Brain microvascular endothelial cell (primary cell): ENCODE results near the gene SLC39A2.

Experiments used
- DNase-seq: peaks from one replicate; pipeline ENCODE4 v3.0.0-alpha.2; 2020
- H3K27ac ChIP-seq: fragments of 250-450 bp; sonication (Bioruptor Pico); 2 replicates; pipeline ENCODE4 v1.5.1; 2020; ENCODE audit warnings: mild to moderate bottlenecking, moderate library complexity
- H3K27me3 ChIP-seq: fragments of 250-450 bp; sonication (Bioruptor Pico); replicated peaks from 2 replicates; pipeline ENCODE4 v1.5.1; 2020; ENCODE audit warnings: mild to moderate bottlenecking
- H3K36me3 ChIP-seq: fragments of 250-450 bp; sonication (Bioruptor Pico); replicated peaks from 2 replicates; pipeline ENCODE4 v1.5.1; 2020; ENCODE audit warnings: mild to moderate bottlenecking
- H3K4me3 ChIP-seq: 2 replicates; pipeline ENCODE4 v1.5.1; 2011; ENCODE audit warnings: low read depth, mild to moderate bottlenecking, control low read depth, low read length, moderate library complexity
- in situ Hi-C: cut with HindIII; loops from 2 replicates; pipeline ENCODE4 v1.10.0; 2017; ENCODE audit warnings: low sequenced_read_pairs, low pct_ligation_motif_present
- TF ChIP-seq, protein P1 (sequence below): IDR thresholded peaks from 2 replicates; pipeline ENCODE4 v1.5.1; 2011; ENCODE audit warnings: low read depth, mild to moderate bottlenecking, moderate library complexity, low read length, control low read depth, inconsistent platforms; ENCODE audit errors: missing control alignments

Gene SLC39A2

DNA sequence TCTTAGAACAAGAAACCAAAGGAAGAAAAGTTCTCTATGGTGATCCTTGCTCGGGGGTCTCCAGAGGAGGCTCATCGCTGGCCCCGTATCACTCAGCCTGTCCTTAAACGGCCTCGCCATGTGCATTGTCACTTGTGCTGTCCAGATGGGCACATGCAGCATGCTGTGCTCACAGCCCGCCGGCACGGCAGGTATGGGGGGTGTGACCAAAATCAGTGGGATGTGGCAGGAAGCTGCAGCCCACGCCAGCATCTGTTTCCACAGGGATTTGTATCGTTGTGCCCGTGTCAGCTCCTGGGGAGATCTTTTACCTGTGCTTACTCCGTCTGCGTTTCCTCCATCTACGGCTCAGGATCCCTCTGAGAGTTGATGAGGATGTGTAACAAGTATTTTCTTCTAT is 2.6 kb upstream of the SLC39A2 start:
- no peak overlapping the region for H3K4me3 ChIP-seq
- no peaks in the 10 kb centered on the region for H3K27me3 ChIP-seq
- TF ChIP-seq, protein P1, sequence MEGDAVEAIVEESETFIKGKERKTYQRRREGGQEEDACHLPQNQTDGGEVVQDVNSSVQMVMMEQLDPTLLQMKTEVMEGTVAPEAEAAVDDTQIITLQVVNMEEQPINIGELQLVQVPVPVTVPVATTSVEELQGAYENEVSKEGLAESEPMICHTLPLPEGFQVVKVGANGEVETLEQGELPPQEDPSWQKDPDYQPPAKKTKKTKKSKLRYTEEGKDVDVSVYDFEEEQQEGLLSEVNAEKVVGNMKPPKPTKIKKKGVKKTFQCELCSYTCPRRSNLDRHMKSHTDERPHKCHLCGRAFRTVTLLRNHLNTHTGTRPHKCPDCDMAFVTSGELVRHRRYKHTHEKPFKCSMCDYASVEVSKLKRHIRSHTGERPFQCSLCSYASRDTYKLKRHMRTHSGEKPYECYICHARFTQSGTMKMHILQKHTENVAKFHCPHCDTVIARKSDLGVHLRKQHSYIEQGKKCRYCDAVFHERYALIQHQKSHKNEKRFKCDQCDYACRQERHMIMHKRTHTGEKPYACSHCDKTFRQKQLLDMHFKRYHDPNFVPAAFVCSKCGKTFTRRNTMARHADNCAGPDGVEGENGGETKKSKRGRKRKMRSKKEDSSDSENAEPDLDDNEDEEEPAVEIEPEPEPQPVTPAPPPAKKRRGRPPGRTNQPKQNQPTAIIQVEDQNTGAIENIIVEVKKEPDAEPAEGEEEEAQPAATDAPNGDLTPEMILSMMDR = no peak
- in situ Hi-C loops = no loop called here
- peaks cover 32% of the 10 kb centered on the region for H3K36me3 ChIP-seq
- no peak overlapping the region for H3K27ac ChIP-seq
- no peak for DNase-seq

DNA sequence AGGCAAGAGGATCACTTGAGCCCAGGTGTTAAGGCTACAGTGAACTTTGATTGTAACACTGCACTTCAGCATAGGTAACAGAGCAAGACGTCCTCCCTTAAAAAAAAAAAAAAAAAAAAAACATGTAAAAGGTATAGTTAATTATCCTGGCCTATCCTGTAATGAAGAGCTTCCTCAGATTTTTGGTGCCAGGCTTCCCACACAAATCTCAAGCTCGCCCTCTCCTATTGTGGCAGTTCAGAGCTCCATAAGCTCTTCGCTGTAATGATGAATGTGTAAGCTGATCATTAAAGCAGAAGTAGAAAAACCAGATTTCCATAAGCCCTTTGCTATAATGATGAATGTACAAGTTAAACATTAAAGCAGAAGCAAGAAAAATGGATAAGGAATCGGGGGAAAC is 2.0 kb upstream of the SLC39A2 start:
- H3K4me3 ChIP-seq = no peak overlapping the region
- H3K27me3 ChIP-seq = no peaks in the 10 kb centered on the region
- in situ Hi-C loops = no loop called here
- no peak for DNase-seq
- H3K27ac ChIP-seq = no peak overlapping the region
- peaks cover 32% of the 10 kb centered on the region for H3K36me3 ChIP-seq
- TF ChIP-seq, protein P1 = no peak

DNA sequence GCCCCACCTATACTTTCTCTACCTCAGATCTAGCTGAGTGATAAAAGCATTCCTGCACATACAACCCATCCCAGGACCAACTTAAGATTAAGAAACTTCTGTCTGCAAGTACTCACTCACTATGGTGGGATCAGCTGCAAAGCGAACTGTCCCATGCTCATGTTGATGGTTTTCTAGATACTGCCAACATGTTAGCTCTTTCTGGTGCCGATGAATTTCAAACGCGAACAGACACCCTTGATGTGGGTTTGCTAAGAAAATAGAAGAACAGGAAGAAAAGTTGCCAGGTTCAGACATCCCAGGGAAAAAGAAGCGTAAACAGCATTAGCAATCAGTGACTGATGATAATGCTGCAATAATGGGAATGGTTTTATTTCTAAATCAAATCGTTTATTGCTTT is 1.5 kb upstream of the SLC39A2 start:
- DNase-seq = no peak
- Histone ChIP-seq H3K27ac (no peak overlapping the region), H3K4me3 (no peak overlapping the region), H3K27me3 (no peaks in the 10 kb centered on the region), H3K36me3 (peaks cover 32% of the 10 kb centered on the region)
- TF ChIP-seq, protein P1 = no peak
- in situ Hi-C loops = no loop called here

DNA sequence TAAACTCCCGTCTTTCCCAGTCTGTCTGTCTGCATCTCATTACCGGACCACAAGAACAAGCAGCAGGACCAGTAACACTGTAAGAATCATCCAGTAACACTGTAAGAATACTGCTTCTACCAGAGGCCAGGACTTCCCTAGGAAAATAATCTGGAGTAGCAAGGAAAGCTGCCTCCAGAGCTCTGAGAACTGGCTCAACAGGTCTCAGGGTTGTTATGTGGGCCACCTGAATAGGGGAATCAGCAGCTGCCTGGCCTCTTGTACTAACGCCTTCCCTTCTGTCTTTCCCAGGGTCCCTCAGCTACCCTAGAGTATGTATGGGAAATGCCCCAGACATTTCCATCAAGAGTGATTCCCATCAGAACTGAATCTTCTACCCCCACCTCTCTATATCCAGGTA is 954 bp upstream of the SLC39A2 start:
- TF ChIP-seq, protein P1 = no peak
- Histone ChIP-seq H3K27ac (no peak overlapping the region), H3K27me3 (no peaks in the 10 kb centered on the region), H3K4me3 (no peak overlapping the region), H3K36me3 (peaks cover 27% of the 10 kb centered on the region)
- in situ Hi-C loops = no loop called here
- no peak for DNase-seq

DNA sequence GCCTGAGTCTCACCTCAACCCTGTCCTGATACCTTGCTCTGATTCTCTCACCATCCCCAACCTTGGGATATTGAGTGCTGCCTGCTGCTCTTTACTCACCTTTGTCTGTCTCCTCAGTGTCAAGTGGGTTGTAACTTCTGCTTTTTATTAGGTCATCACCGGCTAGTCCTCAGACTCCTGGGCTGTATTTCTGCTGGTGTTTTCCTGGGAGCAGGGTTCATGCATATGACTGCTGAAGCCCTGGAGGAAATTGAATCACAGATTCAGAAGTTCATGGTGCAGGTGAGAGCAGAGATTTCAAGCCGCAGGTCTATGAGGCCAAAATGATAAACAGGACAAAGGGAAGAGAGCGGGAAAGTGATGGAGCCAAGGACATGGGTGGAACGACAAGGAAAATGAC is 498 bp downstream of the SLC39A2 start:
- in situ Hi-C loops = no loop called here

DNA sequence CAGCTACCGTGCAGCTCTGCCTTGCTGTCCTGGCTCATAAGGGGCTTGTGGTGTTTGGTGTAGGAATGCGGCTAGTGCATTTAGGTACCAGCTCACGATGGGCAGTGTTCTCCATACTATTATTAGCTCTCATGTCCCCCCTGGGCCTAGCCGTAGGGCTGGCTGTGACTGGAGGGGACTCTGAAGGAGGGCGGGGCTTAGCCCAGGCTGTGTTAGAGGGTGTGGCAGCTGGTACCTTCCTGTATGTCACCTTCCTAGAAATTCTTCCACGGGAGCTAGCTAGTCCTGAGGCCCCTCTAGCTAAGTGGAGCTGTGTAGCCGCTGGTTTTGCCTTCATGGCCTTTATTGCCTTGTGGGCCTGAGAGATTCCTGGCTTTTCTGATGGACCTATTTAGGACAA is 2.1 kb downstream of the SLC39A2 start:
- Histone ChIP-seq H3K36me3 (peaks cover 3% of the 10 kb centered on the region), H3K27me3 (no peaks in the 10 kb centered on the region), H3K27ac (no peak overlapping the region), H3K4me3 (no peak overlapping the region)
- in situ Hi-C loops = no loop called here
- no peak for DNase-seq
- TF ChIP-seq, protein P1 = no peak

More for the DNA sequence above, 498 bp downstream of the SLC39A2 start:
- TF ChIP-seq, protein P1 = no peak
- Histone ChIP-seq H3K36me3 (peaks cover 19% of the 10 kb centered on the region), H3K27ac (no peak overlapping the region), H3K4me3 (no peak overlapping the region), H3K27me3 (no peaks in the 10 kb centered on the region)
- no peak for DNase-seq
